ENCODE data around the gene COPB1.

The COPB1 gene

GRCh38 chr11:14522801-14523200 is 23.2 kb upstream of the COPB1 start:
- peaks cover 22% of the 10 kb centered on the region for H3K4me1 Mint-ChIP-seq
- no peaks in the 10 kb centered on the region for H3K9me3 Mint-ChIP-seq
- peaks cover 35% of the 10 kb centered on the region for H3K36me3 Mint-ChIP-seq
- DNase-seq (ENCODE audit: low spot score in 2 of 2), result no peak
- H3K27ac Mint-ChIP-seq, result no peak overlapping the region
- no peak overlapping the region for H3K4me3 Mint-ChIP-seq
- ATAC-seq, result no peak

- H3K4me1 Mint-ChIP-seq, result peaks cover 22% of the 10 kb centered on the region
- H3K4me3 Mint-ChIP-seq, result no peak overlapping the region
Observed at GRCh38 chr11:14522245-14522644, 22.6 kb upstream of the COPB1 start.

GRCh38 chr11:14520747-14521151 is 21.1 kb upstream of the COPB1 start:
- Mint-ChIP-seq H3K36me3 (peaks cover 56% of the 10 kb centered on the region), H3K27ac (peak overlapping the region; percentile 99), H3K4me3 (peak overlapping the region; percentile 90), H3K9me3 (no peaks in the 10 kb centered on the region), H3K4me1 (peaks cover 22% of the 10 kb centered on the region)
- DNase-seq (ENCODE audit: low spot score in 2 of 2) (no peak), ATAC-seq (no peak)

More at GRCh38 chr11:14522245-14522644, 22.6 kb upstream of the COPB1 start:
- Mint-ChIP-seq H3K9me3 (no peaks in the 10 kb centered on the region), H3K27ac (no peak overlapping the region), H3K36me3 (peaks cover 41% of the 10 kb centered on the region)
- ATAC-seq (no peak), DNase-seq (ENCODE audit: low spot score in 2 of 2) (no peak)

- ATAC-seq (peak; percentile 95), DNase-seq (ENCODE audit: low spot score in 2 of 2) (peak; percentile 75 to 95)
- Mint-ChIP-seq H3K27ac (peak within 1 kb of the TSS; percentile 99), H3K9me3 (no peaks in the 10 kb centered on the region), H3K4me1 (peaks cover 22% of the 10 kb centered on the region), H3K36me3 (peaks cover 62% of the 10 kb centered on the region), H3K4me3 (peak within 1 kb of the TSS; percentile 90)
Observed at GRCh38 chr11:14519917-14520746, 20.5 kb upstream of the COPB1 start, which contains the start of gene PSMA1. Gene PSMA1, minus strand, starts transcription at chr11:14520386. Its CDS starts 87 bp downstream, at chr11:14520299.

GRCh38 chr11:14519597-14519916 is 19.9 kb upstream of the COPB1 start:
- Mint-ChIP-seq H3K9me3 (no peaks in the 10 kb centered on the region), H3K4me1 (peaks cover 22% of the 10 kb centered on the region), H3K36me3 (peaks cover 67% of the 10 kb centered on the region), H3K27ac (peak overlapping the region; percentile 99), H3K4me3 (peak overlapping the region; percentile 90)
- no peak for DNase-seq (ENCODE audit: low spot score in 2 of 2)
- peak; percentile 73 for ATAC-seq

- no peaks in the 10 kb centered on the region for H3K9me3 Mint-ChIP-seq
- peak overlapping the region; percentile 90 for H3K4me3 Mint-ChIP-seq
- ATAC-seq (no peak), DNase-seq (ENCODE audit: low spot score in 2 of 2) (no peak)
- H3K4me1 Mint-ChIP-seq, result peaks cover 22% of the 10 kb centered on the region
- peak overlapping the region; percentile 99 for H3K27ac Mint-ChIP-seq
- peaks cover 75% of the 10 kb centered on the region for H3K36me3 Mint-ChIP-seq
Observed at GRCh38 chr11:14518820-14519219, 19.2 kb upstream of the COPB1 start.

- peaks cover 21% of the 10 kb centered on the region for H3K4me1 Mint-ChIP-seq
- DNase-seq (ENCODE audit: low spot score in 2 of 2), result no peak
- H3K36me3 Mint-ChIP-seq, result peaks cover 100% of the 10 kb centered on the region
- no peak for ATAC-seq
- no peaks in the 10 kb centered on the region for H3K9me3 Mint-ChIP-seq
- no peak overlapping the region for H3K4me3 Mint-ChIP-seq
- H3K27ac Mint-ChIP-seq, result no peak overlapping the region
Observed at GRCh38 chr11:14513800-14514199, 14.2 kb upstream of the COPB1 start.

- Mint-ChIP-seq H3K36me3 (peaks cover 96% of the 10 kb centered on the region), H3K4me1 (peaks cover 10% of the 10 kb centered on the region), H3K27ac (peak overlapping the region; percentile 63), H3K9me3 (no peaks in the 10 kb centered on the region), H3K4me3 (no peak overlapping the region)
- no peak for DNase-seq (ENCODE audit: low spot score in 2 of 2)
- no peak for ATAC-seq
Observed at GRCh38 chr11:14506532-14506931, 6.9 kb upstream of the COPB1 start.

- Mint-ChIP-seq H3K9me3 (no peaks in the 10 kb centered on the region), H3K36me3 (peaks cover 61% of the 10 kb centered on the region), H3K4me3 (no peak overlapping the region), H3K4me1 (peaks cover 7% of the 10 kb centered on the region), H3K27ac (no peak overlapping the region)
- DNase-seq (ENCODE audit: low spot score in 2 of 2) (no peak), ATAC-seq (no peak)
Observed at GRCh38 chr11:14503023-14503422, 3.4 kb upstream of the COPB1 start.

GRCh38 chr11:14502039-14502438 is 2.4 kb upstream of the COPB1 start:
- no peak overlapping the region for H3K27ac Mint-ChIP-seq
- no peak overlapping the region for H3K4me3 Mint-ChIP-seq
- peaks cover 17% of the 10 kb centered on the region for H3K4me1 Mint-ChIP-seq
- no peak for DNase-seq (ENCODE audit: low spot score in 2 of 2)
- no peak for ATAC-seq
- no peaks in the 10 kb centered on the region for H3K9me3 Mint-ChIP-seq
- H3K36me3 Mint-ChIP-seq, result peaks cover 51% of the 10 kb centered on the region

- H3K4me1 Mint-ChIP-seq, result peaks cover 25% of the 10 kb centered on the region
- peak overlapping the region; percentile 94 for H3K4me3 Mint-ChIP-seq
- peak overlapping the region; percentile 98 for H3K27ac Mint-ChIP-seq
- DNase-seq (ENCODE audit: low spot score in 2 of 2) (peak in 1 of 2 donors; percentile 64), ATAC-seq (no peak)
- peaks cover 33% of the 10 kb centered on the region for H3K36me3 Mint-ChIP-seq
- no peaks in the 10 kb centered on the region for H3K9me3 Mint-ChIP-seq
Observed at GRCh38 chr11:14500181-14500651, 605 bp upstream of the COPB1 start.

GRCh38 chr11:14499178-14499559 is 442 bp downstream of the COPB1 start:
- H3K9me3 Mint-ChIP-seq, result no peaks in the 10 kb centered on the region
- peak overlapping the region; percentile 94 for H3K4me3 Mint-ChIP-seq
- H3K36me3 Mint-ChIP-seq, result peaks cover 22% of the 10 kb centered on the region
- peak overlapping the region; percentile 98 for H3K27ac Mint-ChIP-seq
- peak; percentile 55 for ATAC-seq
- H3K4me1 Mint-ChIP-seq, result peaks cover 30% of the 10 kb centered on the region
- DNase-seq (ENCODE audit: low spot score in 2 of 2), result no peak

GRCh38 chr11:14480716-14481115 is 18.9 kb downstream of the COPB1 start:
- H3K36me3 Mint-ChIP-seq, result no peaks in the 10 kb centered on the region
- H3K9me3 Mint-ChIP-seq, result no peaks in the 10 kb centered on the region
- ATAC-seq (no peak), DNase-seq (ENCODE audit: low spot score in 2 of 2) (no peak)
- H3K4me1 Mint-ChIP-seq, result peaks cover 5% of the 10 kb centered on the region
- H3K27ac Mint-ChIP-seq, result peak overlapping the region; percentile 57
- H3K4me3 Mint-ChIP-seq, result no peak overlapping the region

- no peaks in the 10 kb centered on the region for H3K9me3 Mint-ChIP-seq
- peaks cover 36% of the 10 kb centered on the region for H3K4me1 Mint-ChIP-seq
- ATAC-seq, result no peak
- no peaks in the 10 kb centered on the region for H3K36me3 Mint-ChIP-seq
- peak overlapping the region; percentile 32 for H3K27ac Mint-ChIP-seq
- DNase-seq (ENCODE audit: low spot score in 2 of 2), result no peak
- no peak overlapping the region for H3K4me3 Mint-ChIP-seq
Observed at GRCh38 chr11:14471127-14471526, 28.5 kb downstream of the COPB1 start.

- peaks cover 6% of the 10 kb centered on the region for H3K4me1 Mint-ChIP-seq
- no peak overlapping the region for H3K27ac Mint-ChIP-seq
- no peak overlapping the region for H3K4me3 Mint-ChIP-seq
- DNase-seq (ENCODE audit: low spot score in 2 of 2) (no peak), ATAC-seq (no peak)
- H3K9me3 Mint-ChIP-seq, result no peaks in the 10 kb centered on the region
- no peaks in the 10 kb centered on the region for H3K36me3 Mint-ChIP-seq
Observed at GRCh38 chr11:14463623-14464022, 36.0 kb downstream of the COPB1 start.

- Mint-ChIP-seq H3K36me3 (no peaks in the 10 kb centered on the region), H3K27ac (no peak overlapping the region), H3K4me3 (no peak overlapping the region), H3K4me1 (no peaks in the 10 kb centered on the region), H3K9me3 (no peaks in the 10 kb centered on the region)
- DNase-seq (ENCODE audit: low spot score in 2 of 2) (no peak), ATAC-seq (no peak)
Observed at GRCh38 chr11:14460147-14460546, 39.5 kb downstream of the COPB1 start.
